NOMO-1 (cell line): ENCODE measurements around the gene CPNE1.
A peak's percentile ranks its signal among the peaks of the same experiment; 100 is the strongest.
"Not testable (repeated sequence)": the region's sequence is repeated elsewhere in the genome, so short reads cannot be mapped to it uniquely, and the experiment has no call there.

Experiments used
- DNase-seq, 2 experiments: peaks; one replicate each; lab custom pipeline; 2025; ENCODE audit not compliant: unreplicated experiment in 2 of 2; lab: John Stamatoyannopoulos, UW

The CPNE1 gene

DNA sequence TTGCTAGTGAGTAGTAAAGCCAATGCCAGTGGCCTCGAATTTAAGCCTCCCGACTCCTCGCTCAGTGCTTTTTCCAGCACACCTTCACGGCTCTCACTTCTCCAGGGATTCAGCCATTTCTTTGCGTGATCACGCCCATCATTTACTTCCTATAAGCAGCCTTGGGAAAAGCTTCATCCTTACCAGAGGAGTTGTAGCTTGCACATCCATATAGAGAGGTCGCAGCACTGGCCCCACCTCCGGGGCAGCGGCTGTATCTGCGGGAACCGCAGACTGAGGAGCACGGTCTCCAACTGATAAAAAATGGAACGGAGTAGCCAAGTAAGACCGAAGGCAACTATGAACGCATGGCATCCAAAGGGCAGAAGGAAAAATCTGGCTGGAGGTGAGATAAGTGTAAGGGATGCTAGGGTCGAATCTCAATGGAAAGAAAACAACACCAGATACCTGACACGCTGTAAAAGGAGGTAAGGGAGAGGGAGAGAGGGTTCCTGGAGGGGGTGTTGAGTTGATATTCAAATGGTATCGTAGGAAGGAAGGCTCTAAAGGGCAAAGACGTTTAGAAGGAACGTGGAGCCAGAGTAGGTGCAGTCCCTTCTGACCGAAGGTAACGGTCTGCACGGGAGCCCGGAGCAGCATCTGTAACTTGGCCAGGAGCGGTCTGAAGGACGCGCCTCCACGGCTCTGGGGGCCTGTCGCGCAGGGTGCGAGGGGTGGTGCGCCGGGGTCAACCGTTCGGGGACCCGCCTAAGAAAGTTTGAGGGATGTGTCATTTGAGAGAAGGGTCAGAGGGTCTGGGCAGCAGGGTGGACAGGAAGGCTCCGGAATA, 33.8 kb upstream of the CPNE1 start:
- peak in 1 of 2 experiments; percentile 31 for DNase-seq

- no peak for DNase-seq
Observed at GRCh38 chr20:35697696-35698297, 33.1 kb upstream of the CPNE1 start.

DNA sequence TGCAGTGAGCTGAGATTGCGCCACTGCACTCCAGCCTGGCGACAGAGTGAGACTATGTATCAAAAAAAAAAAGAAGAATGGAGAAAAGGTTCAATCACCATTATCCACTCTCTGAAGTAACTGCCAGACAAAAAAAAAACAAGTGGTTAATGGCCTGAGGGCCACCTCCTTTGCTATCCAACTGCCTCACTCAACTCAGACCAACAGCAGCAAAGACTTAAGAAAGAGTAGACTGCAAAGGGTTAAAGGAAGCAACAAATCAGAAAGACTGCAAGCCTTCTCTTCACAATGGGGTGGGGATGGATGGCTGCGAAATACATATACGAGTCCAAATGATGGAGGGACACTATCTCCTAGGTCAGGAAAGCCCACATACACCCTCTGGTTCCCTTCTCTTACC, 31.3 kb upstream of the CPNE1 start:
- DNase-seq, result no peak

GRCh38 chr20:35695245-35695749, 30.6 kb upstream of the CPNE1 start:
- DNase-seq, result no peak

GRCh38 chr20:35690265-35690664, 25.6 kb upstream of the CPNE1 start:
- DNase-seq, result no peak

DNA sequence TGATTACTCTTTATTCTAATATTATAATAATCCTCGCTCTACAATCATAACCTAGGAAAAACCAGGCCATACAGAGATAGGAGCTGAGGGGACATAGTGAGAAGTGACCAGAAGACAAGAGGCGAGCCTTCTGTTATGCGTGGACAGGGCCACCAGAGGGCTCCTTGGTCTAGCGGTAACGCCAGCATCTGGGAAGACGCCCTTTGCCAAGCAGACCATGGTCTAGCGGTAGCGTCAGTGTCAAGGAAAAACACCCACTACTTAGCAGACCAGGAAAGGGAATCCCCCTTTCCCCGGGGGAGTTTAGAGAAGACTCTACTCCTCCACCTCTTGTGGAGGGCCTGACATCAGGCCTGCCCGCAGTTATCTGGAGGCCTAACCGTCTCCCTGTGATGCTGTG, 22.2 kb upstream of the CPNE1 start:
- DNase-seq, result not testable (repeated sequence)

GRCh38 chr20:35685368-35685767, 20.7 kb upstream of the CPNE1 start:
- not testable (repeated sequence) for DNase-seq

DNA sequence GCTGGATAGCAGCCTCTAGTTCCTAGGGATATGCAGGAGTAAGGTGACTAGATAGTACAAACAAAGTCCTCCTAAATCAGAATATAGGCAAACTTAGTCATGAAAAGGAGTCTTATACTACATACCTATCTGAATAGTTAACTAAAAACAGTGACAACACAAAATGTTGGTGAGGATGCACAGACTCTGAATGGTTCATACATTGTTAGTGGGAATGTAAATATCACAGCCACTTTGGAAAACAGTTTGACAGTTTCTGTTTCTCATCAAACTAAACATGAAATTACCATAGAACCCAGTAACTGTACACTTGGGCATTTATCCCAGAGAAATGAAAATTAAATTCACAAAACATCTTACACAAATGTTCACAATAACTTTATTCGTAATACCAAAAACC, 17.3 kb upstream of the CPNE1 start:
- DNase-seq, result no peak

GRCh38 chr20:35680452-35681183, 15.9 kb upstream of the CPNE1 start:
- DNase-seq, result peak; percentile 44 to 61

- no peak for DNase-seq
Observed at GRCh38 chr20:35674921-35675320, 10.2 kb upstream of the CPNE1 start.

DNA sequence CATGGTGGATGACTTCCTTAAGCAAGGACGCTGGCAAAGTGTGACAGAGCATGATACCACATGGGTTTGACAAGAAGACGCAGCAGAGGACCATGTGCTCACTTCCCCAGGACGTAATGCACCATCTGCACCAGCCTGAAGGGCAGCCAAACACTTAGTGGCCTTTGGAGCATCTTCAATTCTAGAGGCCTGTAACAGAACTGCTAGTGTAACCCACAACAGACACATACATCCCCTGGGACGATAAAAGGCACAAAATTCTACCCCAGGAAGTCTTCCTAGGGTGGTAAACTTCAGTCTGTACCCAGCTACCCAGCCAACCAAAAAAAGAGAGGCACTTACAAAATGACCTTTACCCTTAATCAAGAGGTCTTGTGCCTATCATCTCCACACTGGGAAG, 9.2 kb upstream of the CPNE1 start:
- DNase-seq, result no peak

- no peak for DNase-seq
Observed at GRCh38 chr20:35669681-35670080, 5.0 kb upstream of the CPNE1 start.

GRCh38 chr20:35669221-35669620, 4.5 kb upstream of the CPNE1 start:
- DNase-seq, result no peak

GRCh38 chr20:35665949-35666288, 1.2 kb upstream of the CPNE1 start:
- no peak for DNase-seq

GRCh38 chr20:35663516-35664465, 909 bp downstream of the CPNE1 start:
- peak; percentile 26 to 43 for DNase-seq

DNA sequence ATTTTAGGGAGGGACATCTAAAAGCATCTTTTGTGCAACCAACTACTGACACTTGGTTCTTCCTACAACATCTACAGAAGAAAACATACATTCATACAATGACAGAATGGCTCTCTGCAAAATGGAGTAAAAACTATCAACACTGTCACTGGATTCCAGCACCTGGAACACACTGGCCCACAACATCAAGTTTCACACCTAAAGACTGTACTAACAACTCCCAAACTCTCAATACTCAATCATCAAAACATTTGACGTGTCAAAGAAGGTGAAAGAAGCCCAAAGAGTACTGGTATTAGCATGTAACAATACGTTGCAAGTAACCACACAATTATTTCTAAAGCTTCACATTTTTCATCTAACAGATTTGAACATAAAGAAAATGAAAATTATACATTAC, 2.1 kb downstream of the CPNE1 start:
- DNase-seq, result no peak

DNA sequence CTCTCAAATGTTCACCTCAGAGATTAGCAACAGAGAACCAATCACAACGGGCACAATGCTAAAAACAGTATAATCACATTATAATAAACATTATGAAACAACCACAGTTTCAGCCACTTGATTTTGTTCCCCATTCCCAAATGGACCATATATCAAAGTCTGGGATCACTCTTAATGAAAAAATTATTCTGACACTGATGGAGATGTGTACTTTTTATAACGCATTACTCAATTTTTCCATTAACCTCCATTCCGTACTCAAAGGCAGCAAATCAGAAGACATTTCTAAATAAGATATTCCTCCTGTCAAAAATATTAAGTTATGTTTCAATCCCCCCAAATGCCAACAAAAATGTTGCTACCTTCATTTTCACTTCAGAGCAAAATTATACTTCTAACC, 2.8 kb downstream of the CPNE1 start:
- no peak for DNase-seq

- no peak for DNase-seq
Observed at GRCh38 chr20:35661053-35661452, 3.6 kb downstream of the CPNE1 start.

GRCh38 chr20:35660122-35660937, 4.4 kb downstream of the CPNE1 start:
- DNase-seq, result no peak

- DNase-seq, result no peak
Observed at GRCh38 chr20:35657271-35657670, 7.4 kb downstream of the CPNE1 start.
